CD14-positive monocyte (primary cell): Measurements from ENCODE around the gene F11R. TPM values are rescaled to one million over a fixed set of nuclear protein-coding genes. Genes with fewer than 3 reads are reported as not detected.

Source experiments
- DNase-seq, 3 donors: peaks; one replicate each; pipeline ENCODE4 v3.0.0-alpha.2; 2011 to 2022
- H2AFZ ChIP-seq: 2 replicates; pipeline ENCODE4 v1.6.0; 2012; ENCODE audit warnings: mild to moderate bottlenecking, low read depth, low read length, inconsistent platforms; ENCODE audit not compliant: insufficient read depth, poor library complexity, severe bottlenecking
- H3K27ac ChIP-seq, 2 donors: 1 replicate in 1 of 2; 2 replicates in 1 of 2; pipeline ENCODE4 v1.5.1; 2012 to 2013; ENCODE audit warnings: low read length in 2 of 2, control low read depth in 1 of 2, inconsistent platforms in 1 of 2, low read depth in 1 of 2, mild to moderate bottlenecking in 1 of 2
- H3K27me3 ChIP-seq, 2 donors: one replicate each; pipeline versions ENCODE4 v1.6.0 to v1.6.1; 2011 to 2013; ENCODE audit warnings: low read length in 2 of 2; ENCODE audit not compliant: control insufficient read depth in 2 of 2, insufficient read depth in 2 of 2
- H3K36me3 ChIP-seq, 2 donors: replicated peaks in 1 of 2; 1 replicate in 1 of 2; 2 replicates in 1 of 2; pipeline versions ENCODE4 v1.5.1 to v1.6.1; 2012 to 2013; ENCODE audit warnings: low read length in 2 of 2, control low read depth in 1 of 2, inconsistent platforms in 1 of 2, mild to moderate bottlenecking in 1 of 2; ENCODE audit not compliant: insufficient read depth in 2 of 2, control insufficient read depth in 1 of 2
- H3K4me1 ChIP-seq, 2 donors: 1 replicate in 1 of 2; 2 replicates in 1 of 2; pipeline versions ENCODE4 v1.5.1 to v1.6.1; 2012 to 2013; ENCODE audit warnings: low read length in 2 of 2, control low read depth in 1 of 2, inconsistent platforms in 1 of 2, mild to moderate bottlenecking in 1 of 2, moderate library complexity in 1 of 2; ENCODE audit not compliant: insufficient read depth in 2 of 2, control insufficient read depth in 1 of 2
- H3K4me2 ChIP-seq: replicated peaks from 2 replicates; pipeline ENCODE3; 2012; ENCODE audit warnings: low read length, moderate library complexity, mild to moderate bottlenecking; ENCODE audit not compliant: poor library complexity, severe bottlenecking; ENCODE audit errors: extremely low read depth
- H3K4me3 ChIP-seq, 3 experiments: fragments of 200-600 bp in 1 of 3; sonication (generic) in 1 of 3; replicated peaks in 1 of 3; 1 replicate in 2 of 3; 2 replicates in 1 of 3; pipeline ENCODE4 v1.5.1; 2011 to 2013; ENCODE audit warnings: low read length in 3 of 3, mild to moderate bottlenecking in 3 of 3, control low read depth in 2 of 3, low read depth in 2 of 3, inconsistent platforms in 1 of 3, moderate library complexity in 1 of 3
- H3K79me2 ChIP-seq: 2 replicates; pipeline ENCODE4 v1.6.0; 2012; ENCODE audit warnings: mild to moderate bottlenecking, control low read depth, inconsistent platforms, low read length, moderate library complexity; ENCODE audit not compliant: insufficient read depth
- H3K9ac ChIP-seq: 2 replicates; pipeline ENCODE4 v1.6.0; 2017; ENCODE audit warnings: low read length, mild to moderate bottlenecking; ENCODE audit not compliant: insufficient read depth, poor library complexity, severe bottlenecking
- H3K9me3 ChIP-seq, 2 donors: replicated peaks in 1 of 2; 1 replicate in 1 of 2; 2 replicates in 1 of 2; pipeline versions ENCODE4 v1.5.1 to v1.6.1; 2012 to 2013; ENCODE audit warnings: low read length in 2 of 2, control low read depth in 1 of 2; ENCODE audit not compliant: control insufficient read depth in 1 of 2, insufficient read depth in 1 of 2
- H4K20me1 ChIP-seq: 2 replicates; pipeline ENCODE4 v1.6.0; 2012; ENCODE audit warnings: mild to moderate bottlenecking, low read length, control low read depth, moderate library complexity; ENCODE audit not compliant: insufficient read depth
- H3K27ac Mint-ChIP-seq, 7 donors: one replicate each; pipeline ENCODE4 v1.8.0; 2020; ENCODE audit warnings: mild to moderate bottlenecking in 7 of 7, mixed read lengths in 7 of 7, moderate library complexity in 6 of 7, inconsistent platforms in 2 of 7
- H3K27me3 Mint-ChIP-seq, 3 donors: one replicate each; pipeline ENCODE4 v1.8.0; 2021 to 2022; ENCODE audit warnings: low read depth in 3 of 3, mild to moderate bottlenecking in 3 of 3, mixed read lengths in 3 of 3, moderate library complexity in 3 of 3, inconsistent platforms in 1 of 3
- H3K36me3 Mint-ChIP-seq, 2 donors: one replicate each; pipeline ENCODE4 v1.8.0; 2020; ENCODE audit warnings: mixed read lengths in 2 of 2, inconsistent platforms in 1 of 2, mild to moderate bottlenecking in 1 of 2
- H3K4me1 Mint-ChIP-seq: one replicate; pipeline ENCODE4 v1.8.0; 2020; ENCODE audit warnings: mild to moderate bottlenecking, mixed read lengths
- H3K4me3 Mint-ChIP-seq, 2 donors: one replicate each; pipeline ENCODE4 v1.8.0; 2020; ENCODE audit warnings: mild to moderate bottlenecking in 2 of 2, mixed read lengths in 2 of 2, moderate library complexity in 1 of 2
- H3K9me3 Mint-ChIP-seq, 7 donors: one replicate each; pipeline ENCODE4 v1.8.0; 2020 to 2022; ENCODE audit warnings: mixed read lengths in 7 of 7, mild to moderate bottlenecking in 6 of 7, moderate library complexity in 6 of 7, inconsistent platforms in 2 of 7
- CTCF ChIP-seq: fragments of 200-600 bp; IDR thresholded peaks from one replicate; pipeline ENCODE4 v1.8.0; 2022; ENCODE audit warnings: antibody characterized with exemption, mild to moderate bottlenecking
- WGBS: methylation state at CpG from one replicate; pipeline ENCODE4 v1.1.5; 2013; ENCODE audit warnings: missing lambda C conversion rate; ENCODE audit not compliant: insufficient coverage; 5-methylcytosine and 5-hydroxymethylcytosine counted together
- intact Hi-C, 2 donors: fragments of 100-400 bp; cut with micrococcal nuclease; formaldehyde crosslinking; loops; one replicate each; pipeline versions ENCODE4 v1.15.0 to v1.15.1; 2023
- polyA minus RNA-seq: library from RNA; depleted of rRNA, polyadenylated mRNA; stranded (reverse); fragments of >200 nt; gene quantifications from 2 replicates; pipeline ENCODE4 v1.2.3, GENCODE V29; 2012
- polyA plus RNA-seq, 3 donors: library from polyadenylated mRNA; depleted of rRNA in 1 of 3; unstranded in 2 of 3; stranded (reverse) in 1 of 3; fragments of 300-500 nt in 2 of 3; fragments of >200 nt in 1 of 3; fragmentation: Illumina TruSeq in 2 of 3; gene quantifications; 1 replicate in 2 of 3; 2 replicates in 1 of 3; pipeline ENCODE4 v1.2.3, GENCODE V29; 2012 to 2021
- total RNA-seq, 12 experiments: library from RNA in 1 of 12; stranded (reverse) in 1 of 12; fragments of 120-200 nt in 1 of 12; gene quantifications; one replicate each; pipeline ENCODE4 v1.2.4 and lab custom pipeline; 2013 to 2026; ENCODE audit warnings: mixed read lengths in 6 of 12, inconsistent platforms in 1 of 12

The F11R gene
- total RNA-seq (2013), result 51.7 TPM
- polyA plus RNA-seq (10 to 100 TPM; 28.8 to 58.0 (median 35.9) TPM), polyA minus RNA-seq (21.1 and 67.8 TPM in 2 replicates), total RNA-seq (lab: John Stamatoyannopoulos, UW) (2.6 to 52.4 (median 32.2) reads per million in 11 experiments)

GRCh38 chr1:161020509-161021164, at the start of gene F11R:
Gene F11R (minus strand): TSS chr1:161021152. CDS start chr1:161021073, 79 bp downstream.
- peak within 1 kb of the TSS; percentile 68 for H3K9ac ChIP-seq
- H3K4me2 ChIP-seq, result peak within 1 kb of the TSS; percentile 90
- TF ChIP-seq CTCF, result peak; percentile 30
- peak within 1 kb of the TSS; percentile 38 to 73 for H3K27ac ChIP-seq
- DNase-seq, result peak; percentile 29 to 48 (median 36)
- peaks cover 36% of the 10 kb centered on the region for H3K79me2 ChIP-seq
- H3K27me3 ChIP-seq, result no peaks in the 10 kb centered on the region
- H3K9me3 ChIP-seq, result no peaks in the 10 kb centered on the region
- no peaks in the 10 kb centered on the region for H3K36me3 ChIP-seq
- intact Hi-C loops, result loop anchor here in 1 of 2 donors (1.0 kb wide), 1 partner anchor 24 kb away; no protein-coding TSS in a partner anchor
- H3K27ac Mint-ChIP-seq, result peak within 1 kb of the TSS; percentile 73 to 96 (median 92)
- H3K4me3 ChIP-seq, result peak within 1 kb of the TSS; percentile 59 to 87 (median 60)
- H3K4me1 ChIP-seq, result peaks cover 44 to 51% of the 10 kb centered on the region in 2 donors
- peaks cover 0 to 2% (median 0%) of the 10 kb centered on the region in 7 donors for H3K9me3 Mint-ChIP-seq
- peak within 1 kb of the TSS; percentile 73 for H2AFZ ChIP-seq
- H4K20me1 ChIP-seq, result no peaks in the 10 kb centered on the region
- peaks cover 3 to 8% of the 10 kb centered on the region in 2 donors for H3K36me3 Mint-ChIP-seq
- H3K27me3 Mint-ChIP-seq, result peaks cover 1 to 12% (median 2%) of the 10 kb centered on the region in 3 donors
- H3K4me1 Mint-ChIP-seq, result peaks cover 54% of the 10 kb centered on the region
- H3K4me3 Mint-ChIP-seq, result peak within 1 kb of the TSS; percentile 93 to 95
- under 1% methylated on average over 25 of the region's 36 CpGs for WGBS

GRCh38 chr1:161069731-161070270, 48.8 kb upstream of the F11R start, which contains the start of gene ARHGAP30:
Gene ARHGAP30 (minus strand): TSS chr1:161069891. CDS start chr1:161069624, 267 bp downstream.
- peak within 1 kb of the TSS; percentile 99 for H3K4me3 Mint-ChIP-seq
- H3K27ac Mint-ChIP-seq, result peak within 1 kb of the TSS; percentile 98 to 100 (median 99)
- peaks cover 56% of the 10 kb centered on the region for H3K4me1 Mint-ChIP-seq
- no peaks in the 10 kb centered on the region for H3K9me3 ChIP-seq
- H3K9me3 Mint-ChIP-seq, result peaks cover 0 to 2% (median 0%) of the 10 kb centered on the region in 7 donors
- H4K20me1 ChIP-seq, result peaks cover 19% of the 10 kb centered on the region
- WGBS, result 0% methylated on average over 4 of the region's 9 CpGs
- intact Hi-C loops, result loop anchor here (2.0 to 5.0 kb wide), 5 partner anchors 23 to 69 kb away; partner anchors contain the start of genes DEDD (in 1 of the 2), NIT1 (in 1 of the 2) and PFDN2 (in 1 of the 2)
- peaks cover 3 to 5% of the 10 kb centered on the region in 2 donors for H3K36me3 ChIP-seq
- H3K9ac ChIP-seq, result peak within 1 kb of the TSS; percentile 97
- peaks cover 6 to 30% of the 10 kb centered on the region in 2 donors for H3K36me3 Mint-ChIP-seq
- H3K27me3 Mint-ChIP-seq, result peaks cover 0 to 2% (median 1%) of the 10 kb centered on the region in 3 donors
- TF ChIP-seq CTCF, result no peak
- H3K4me1 ChIP-seq, result peaks cover 51 to 58% of the 10 kb centered on the region in 2 donors
- H2AFZ ChIP-seq, result peak within 1 kb of the TSS; percentile 30
- DNase-seq, result peak; percentile 95 to 98 (median 96)
- H3K79me2 ChIP-seq, result peaks cover 57% of the 10 kb centered on the region
- H3K27me3 ChIP-seq, result no peaks in the 10 kb centered on the region
- H3K27ac ChIP-seq, result peak within 1 kb of the TSS; percentile 93 to 97
- peak within 1 kb of the TSS; percentile 84 for H3K4me2 ChIP-seq
- peak within 1 kb of the TSS; percentile 85 to 97 (median 96) for H3K4me3 ChIP-seq
